IMR-90 (cell line): ENCODE measurements around the gene APOBEC3B. TPM values are rescaled to one million over a fixed set of nuclear protein-coding genes. Genes with fewer than 3 reads are reported as not detected.

Experiments
- ATAC-seq: fragments of 200-7000 bp; cut with Tn5 transposase; 2 replicates; pipeline ENCODE4 v1.9.1; 2020; ENCODE audit warnings: low read depth, mild to moderate bottlenecking, moderate library complexity
- BruUV-seq: library from RNA; stranded (reverse); fragments of 400-500 nt; replicated peaks from 2 replicates; lab custom pipeline; 2021; lab: Mats Ljungman, UMichigan
- CTCF ChIA-PET: fragments of 300-600 bp; formaldehyde crosslinking; extraction: SDS; loops from one replicate; lab custom pipeline; 2021; ENCODE audit warnings: antibody characterized with exemption; lab: Yijun Ruan, JAX
- POLR2A ChIA-PET: fragments of 300-600 bp; sonication (Branson Sonifier 250); formaldehyde crosslinking; loops from one replicate; lab custom pipeline; 2022; ENCODE audit warnings: antibody characterized with exemption; ENCODE audit not compliant: unreplicated experiment; lab: Charles Lee
- DNase-seq: peaks from one replicate; pipeline ENCODE4 v3.0.0; 2013
- H2AFZ ChIP-seq: replicated peaks from 2 replicates; pipeline ENCODE3; 2013; ENCODE audit warnings: low read length, mild to moderate bottlenecking; ENCODE audit not compliant: poor library complexity
- H2AK5ac ChIP-seq: 2 replicates; pipeline ENCODE4 v1.6.1; 2013; ENCODE audit warnings: low read depth, low read length, inconsistent platforms
- H2AK9ac ChIP-seq: replicated peaks from 2 replicates; pipeline ENCODE3; 2013; ENCODE audit warnings: mild to moderate bottlenecking, low read depth, low read length, moderate library complexity; ENCODE audit not compliant: poor library complexity
- H2BK120ac ChIP-seq: 2 replicates; pipeline ENCODE4 v1.6.1; 2013; ENCODE audit warnings: low read depth, low read length, inconsistent platforms
- H2BK15ac ChIP-seq: 3 replicates; pipeline ENCODE4 v1.6.1; 2013; ENCODE audit warnings: low read depth, low read length, inconsistent platforms
- H2BK20ac ChIP-seq: 2 replicates; pipeline ENCODE4 v1.6.1; 2013; ENCODE audit warnings: low read depth, mild to moderate bottlenecking, inconsistent platforms, low read length, moderate library complexity
- H2BK5ac ChIP-seq: 2 replicates; pipeline ENCODE4 v1.6.1; 2013; ENCODE audit warnings: mild to moderate bottlenecking, low read depth, low read length, inconsistent platforms; ENCODE audit not compliant: poor library complexity, severe bottlenecking
- H3K14ac ChIP-seq: replicated peaks from 2 replicates; pipeline ENCODE4 v1.6.1; 2013; ENCODE audit warnings: low read depth, low read length, inconsistent platforms
- H3K18ac ChIP-seq: 2 replicates; pipeline ENCODE4 v1.6.1; 2013; ENCODE audit warnings: low read depth, low read length, control low read depth
- H3K23ac ChIP-seq: 2 replicates; pipeline ENCODE4 v1.6.1; 2013; ENCODE audit warnings: low read depth, low read length, inconsistent platforms
- H3K27ac ChIP-seq: 2 replicates; pipeline ENCODE4 v1.5.1; 2013; ENCODE audit warnings: mild to moderate bottlenecking, control low read depth, low read length; ENCODE audit not compliant: insufficient read depth
- H3K27me3 ChIP-seq: 2 replicates; pipeline ENCODE4 v1.6.1; 2013; ENCODE audit warnings: low read length; ENCODE audit not compliant: control insufficient read depth, insufficient read depth
- H3K36me3 ChIP-seq: 2 replicates; pipeline ENCODE4 v1.6.1; 2013; ENCODE audit warnings: low read length, mixed read lengths; ENCODE audit not compliant: control insufficient read depth, insufficient read depth
- H3K4ac ChIP-seq: 2 replicates; pipeline ENCODE4 v1.6.1; 2013; ENCODE audit warnings: low read depth, low read length, inconsistent platforms
- H3K4me1 ChIP-seq: 2 replicates; pipeline ENCODE4 v1.6.1; 2013; ENCODE audit warnings: low read length, mixed read lengths; ENCODE audit not compliant: control insufficient read depth, insufficient read depth
- H3K4me2 ChIP-seq: 2 replicates; pipeline ENCODE4 v1.6.1; 2013; ENCODE audit warnings: low read depth, mild to moderate bottlenecking, control low read depth, low read length, moderate library complexity
- H3K4me3 ChIP-seq: 2 replicates; pipeline ENCODE4 v1.5.1; 2013; ENCODE audit warnings: low read depth, mild to moderate bottlenecking, control low read depth, low read length, moderate library complexity; ENCODE audit not compliant: insufficient read depth
- H3K56ac ChIP-seq: 2 replicates; pipeline ENCODE4 v1.6.1; 2013; ENCODE audit warnings: low read length, inconsistent platforms; ENCODE audit not compliant: insufficient read depth; ENCODE audit errors: extremely low read depth
- H3K79me1 ChIP-seq, 2 experiments: 2 replicates each; pipeline ENCODE4 v1.6.1; 2013; ENCODE audit warnings: low read length in 2 of 2, inconsistent platforms in 1 of 2, low read depth in 1 of 2
- H3K9ac ChIP-seq: 2 replicates; pipeline ENCODE4 v1.6.1; 2013; ENCODE audit warnings: low read depth, low read length, control low read depth
- H3K9me1 ChIP-seq: 2 replicates; pipeline ENCODE4 v1.6.1; 2013; ENCODE audit warnings: low read length, inconsistent platforms; ENCODE audit not compliant: insufficient read depth
- H3K9me3 ChIP-seq: 2 replicates; pipeline ENCODE4 v1.6.1; 2013; ENCODE audit warnings: low read length; ENCODE audit not compliant: control insufficient read depth, insufficient read depth
- H4K20me1 ChIP-seq: 2 replicates; pipeline ENCODE4 v1.6.1; 2013; ENCODE audit warnings: low read length, inconsistent platforms; ENCODE audit not compliant: insufficient read depth
- H4K5ac ChIP-seq: 2 replicates; pipeline ENCODE4 v1.6.1; 2013; ENCODE audit warnings: mild to moderate bottlenecking, low read depth, low read length, control low read depth
- H4K8ac ChIP-seq, 2 experiments: 2 replicates each; pipeline ENCODE4 v1.6.1; 2013; ENCODE audit warnings: low read depth in 2 of 2, low read length in 2 of 2, control low read depth in 1 of 2, inconsistent platforms in 1 of 2
- H4K91ac ChIP-seq: 2 replicates; pipeline ENCODE4 v1.6.1; 2013; ENCODE audit warnings: low read depth, low read length, inconsistent platforms; ENCODE audit not compliant: insufficient read depth
- CHD1 ChIP-seq: IDR thresholded peaks from 2 replicates; pipeline ENCODE4 v1.6.1; 2012; ENCODE audit warnings: low read depth, low read length, improper control_type of control experiment
- CTCF ChIP-seq: conservative IDR thresholded peaks from 2 replicates; pipeline ENCODE4 v1.5.1; 2012; ENCODE audit warnings: mild to moderate bottlenecking, low read depth, low read length, improper control_type of control experiment
- FOS ChIP-seq: fragments of 150-350 bp; IDR thresholded peaks from 2 replicates; pipeline ENCODE4 v1.6.1; 2016; ENCODE audit warnings: low read depth, low read length
- MAZ ChIP-seq: IDR thresholded peaks from 2 replicates; pipeline ENCODE4 v1.6.1; 2012; ENCODE audit warnings: low read depth, mild to moderate bottlenecking, low read length, improper control_type of control experiment, moderate library complexity, borderline replicate concordance
- WGBS, 2 experiments: methylation state at CpG; one replicate each; pipeline versions ENCODE4 v1.1.5 to v1.1.7; 2013; ENCODE audit warnings: missing lambda C conversion rate in 2 of 2; ENCODE audit not compliant: insufficient read length in 1 of 2; ENCODE audit errors: extremely low coverage in 2 of 2; 5-methylcytosine and 5-hydroxymethylcytosine counted together
- dilution Hi-C: fragments of 300-500 bp; cut with HindIII; formaldehyde crosslinking; loops from one replicate; pipeline ENCODE4 v1.14.3; 2018; ENCODE audit warnings: low sequenced_read_pairs; ENCODE audit not compliant: unreplicated experiment
- in situ Hi-C: fragments of 300-500 bp; cut with MboI; formaldehyde crosslinking; loops from 3 replicates; pipeline ENCODE4 v1.14.3; 2019; ENCODE audit warnings: low sequenced_read_pairs, inconsistent platforms, mixed read lengths
- intact Hi-C: fragments of 100-400 bp; cut with micrococcal nuclease; formaldehyde crosslinking; loops from 2 replicates; pipeline ENCODE4 v1.10.0; 2022
- polyA plus RNA-seq, 3 experiments: library from polyadenylated mRNA; depleted of rRNA; stranded (reverse); fragments of >200 nt; gene quantifications; 2 replicates each; pipeline ENCODE4 v1.2.3, GENCODE V29; 2012; ENCODE audit warnings: low replicate concordance in 1 of 3
- total RNA-seq: library from RNA; depleted of rRNA; stranded (reverse); fragments of >200 nt; gene quantifications from 2 replicates; pipeline ENCODE4 v1.2.3, GENCODE V29; 2012
- TF ChIP-seq, protein P1 (sequence below): fragments of 150-350 bp; IDR thresholded peaks from 2 replicates; pipeline ENCODE4 v1.6.1; 2017; ENCODE audit warnings: mild to moderate bottlenecking, antibody characterized with exemption, low read length, low read depth

The APOBEC3B gene
- total and polyA plus RNA-seq, 2 of the 4 experiments (the other 2 are of a cell fraction): 17.6 to 34.2 TPM

GRCh38 chr22:38935616-38936015 lies 46.5 kb upstream of the APOBEC3B start:
- intact Hi-C loops: no loop called here
- in situ Hi-C loops: no loop called here
- no peak for DNase-seq

More at GRCh38 chr22:38935616-38936015, 46.5 kb upstream of the APOBEC3B start:
- Histone ChIP-seq H3K18ac (no peak overlapping the region), H4K5ac (no peak overlapping the region), H3K14ac (no peak overlapping the region), H3K9ac (no peak overlapping the region), H3K4ac (no peak overlapping the region), H3K56ac (no peak overlapping the region), H3K9me1 (no peaks in the 10 kb centered on the region; the same call in 1 of the 2 replicates), H4K20me1 (no peaks in the 10 kb centered on the region; the same call in 1 of the 2 replicates), H2BK15ac (no peak overlapping the region), H3K23ac (no peak overlapping the region), H2BK5ac (no peak overlapping the region), H3K27ac (no peak overlapping the region), H2BK20ac (no peak overlapping the region), H3K36me3 (no peaks in the 10 kb centered on the region), H3K79me1 (no peaks in the 10 kb centered on the region), H3K4me3 (no peak overlapping the region), H2AK5ac (no peak overlapping the region), H3K4me1 (no peaks in the 10 kb centered on the region), H4K8ac (no peak overlapping the region), H2BK120ac (no peak overlapping the region), H3K27me3 (peaks cover 40% of the 10 kb centered on the region), H3K9me3 (no peaks in the 10 kb centered on the region; the same call in 1 of the 2 replicates), H2AFZ (no peak overlapping the region), H3K4me2 (no peak overlapping the region), H2AK9ac (no peak overlapping the region), H4K91ac (no peak overlapping the region)
- dilution Hi-C loops: no loop called here
- ChIA-PET POLR2A (no interaction called here), CTCF (no interaction called here)
- ATAC-seq: no peak
- BruUV-seq: no TSS peak
- TF ChIP-seq CHD1: no peak
- no peak for TF ChIP-seq CTCF
- TF ChIP-seq, protein P1, sequence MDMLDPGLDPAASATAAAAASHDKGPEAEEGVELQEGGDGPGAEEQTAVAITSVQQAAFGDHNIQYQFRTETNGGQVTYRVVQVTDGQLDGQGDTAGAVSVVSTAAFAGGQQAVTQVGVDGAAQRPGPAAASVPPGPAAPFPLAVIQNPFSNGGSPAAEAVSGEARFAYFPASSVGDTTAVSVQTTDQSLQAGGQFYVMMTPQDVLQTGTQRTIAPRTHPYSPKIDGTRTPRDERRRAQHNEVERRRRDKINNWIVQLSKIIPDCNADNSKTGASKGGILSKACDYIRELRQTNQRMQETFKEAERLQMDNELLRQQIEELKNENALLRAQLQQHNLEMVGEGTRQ: no peak
- TF ChIP-seq FOS: no peak
- TF ChIP-seq MAZ: no peak
- 82% methylated on average over 4 of the region's 13 CpGs; no CpG with 5 or more reads in 1 of the 2 experiments for WGBS, 2 experiments
